Effector memory CD4-positive, alpha-beta T cell (primary cell): ENCODE results near the gene TTI1.
A peak's percentile ranks its signal among the peaks of the same experiment; 100 is the strongest.

Experiments
- DNase-seq, 3 donors: peaks; one replicate each; pipeline ENCODE4 v3.0.0-alpha.2; 2020
- H3K27ac ChIP-seq: 2 replicates; pipeline ENCODE4 v1.7.0; 2013; ENCODE audit warnings: mild to moderate bottlenecking, low read length, moderate library complexity; ENCODE audit not compliant: insufficient read depth, poor library complexity, severe bottlenecking
- H3K27me3 ChIP-seq: replicated peaks from 2 replicates; pipeline ENCODE4 v1.7.0; 2013; ENCODE audit warnings: mild to moderate bottlenecking, low read length; ENCODE audit not compliant: insufficient read depth, control insufficient read depth, poor library complexity, severe bottlenecking
- H3K36me3 ChIP-seq: 2 replicates; pipeline ENCODE4 v1.7.0; 2013; ENCODE audit warnings: mild to moderate bottlenecking, low read length, moderate library complexity; ENCODE audit not compliant: control insufficient read depth, insufficient read depth
- H3K4me1 ChIP-seq: 2 replicates; pipeline ENCODE4 v1.7.0; 2013; ENCODE audit warnings: low read length, mild to moderate bottlenecking; ENCODE audit not compliant: control insufficient read depth, insufficient read depth, poor library complexity, severe bottlenecking
- H3K4me3 ChIP-seq: 2 replicates; pipeline ENCODE4 v1.7.0; 2013; ENCODE audit warnings: low read length, low read depth, mild to moderate bottlenecking; ENCODE audit not compliant: insufficient read depth, poor library complexity, severe bottlenecking
- H3K9me3 ChIP-seq: 2 replicates; pipeline ENCODE4 v1.7.0; 2013; ENCODE audit warnings: mild to moderate bottlenecking, low read length, moderate library complexity; ENCODE audit not compliant: control insufficient read depth

Gene TTI1

DNA sequence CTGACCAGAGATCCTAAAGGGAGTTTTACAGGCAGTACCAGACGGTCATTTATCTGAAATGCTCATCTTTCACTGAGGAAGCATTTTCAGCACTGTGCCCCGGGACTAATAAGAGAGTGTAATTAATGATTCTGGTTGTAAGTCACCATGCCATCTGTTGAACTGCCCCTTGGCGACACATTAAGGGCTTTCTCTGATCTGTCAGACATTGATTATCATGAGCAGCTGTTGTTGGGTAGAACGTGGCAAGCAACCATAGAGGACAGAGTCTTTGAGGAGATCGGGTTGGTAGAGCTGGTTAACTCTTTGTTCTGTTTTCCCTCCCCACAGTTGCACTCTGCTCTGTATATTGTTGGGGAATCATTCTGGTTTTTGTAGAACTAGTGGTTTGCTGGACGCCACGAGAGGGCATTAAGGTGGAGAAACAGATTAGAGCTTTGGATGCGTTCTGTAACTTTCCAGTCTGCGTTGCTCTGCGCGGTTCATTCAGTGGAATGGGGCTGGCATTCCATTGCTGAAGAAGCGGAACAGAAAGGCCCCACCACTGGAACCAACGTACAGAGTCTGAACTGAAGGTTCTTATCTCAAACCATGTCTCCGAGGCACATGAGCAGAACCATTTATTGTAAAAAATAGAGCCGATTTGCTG lies 34.6 kb upstream of the TTI1 start:
- Histone ChIP-seq H3K4me1 (no peaks in the 10 kb centered on the region), H3K36me3 (peaks cover 81% of the 10 kb centered on the region)

DNA sequence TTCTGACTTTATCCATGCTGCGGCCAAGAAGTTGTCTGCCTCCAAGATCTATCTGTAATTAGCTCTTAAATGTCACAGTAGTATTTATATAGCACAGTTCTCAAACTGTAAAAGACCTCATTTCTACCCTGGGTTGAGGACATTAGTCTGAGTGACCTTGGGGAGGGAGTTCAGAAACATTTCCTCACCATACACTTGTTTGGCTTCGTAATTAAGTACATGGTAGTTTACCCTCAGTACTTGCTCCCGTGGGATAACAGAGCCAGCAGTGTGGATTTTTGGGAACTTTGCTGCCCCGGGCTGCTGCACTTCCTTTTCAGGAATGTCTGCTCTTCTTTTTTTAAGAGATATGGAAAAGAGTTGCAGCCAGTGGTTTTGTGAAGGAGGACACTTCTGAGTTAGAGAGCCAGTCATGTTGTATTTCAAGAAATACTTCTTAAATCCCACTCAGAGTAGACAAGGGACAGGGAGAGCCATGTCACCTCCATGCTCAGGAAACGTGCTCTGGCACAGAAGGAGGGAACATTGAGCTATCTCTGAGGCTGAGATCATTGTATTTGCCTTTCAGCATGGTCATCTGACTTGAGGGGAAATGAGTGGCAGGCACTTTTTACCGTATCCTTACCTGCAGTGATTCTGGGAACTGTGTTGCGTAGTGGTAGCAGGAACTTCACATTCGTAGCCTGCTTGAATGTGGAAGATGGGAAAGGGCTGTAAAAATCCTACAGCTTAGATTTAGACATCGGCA lies 33.9 kb upstream of the TTI1 start:
- H3K27ac ChIP-seq, result no peak overlapping the region
- H3K36me3 ChIP-seq, result peaks cover 88% of the 10 kb centered on the region
- no peaks in the 10 kb centered on the region for H3K4me1 ChIP-seq
- no peaks in the 10 kb centered on the region for H3K27me3 ChIP-seq
- H3K4me3 ChIP-seq, result no peak overlapping the region
- H3K9me3 ChIP-seq, result no peaks in the 10 kb centered on the region
- DNase-seq, result no peak

More for the DNA sequence above, 34.6 kb upstream of the TTI1 start:
- no peak overlapping the region for H3K4me3 ChIP-seq
- H3K27me3 ChIP-seq, result no peaks in the 10 kb centered on the region
- H3K27ac ChIP-seq, result no peak overlapping the region
- DNase-seq, result no peak
- H3K9me3 ChIP-seq, result no peaks in the 10 kb centered on the region

DNA sequence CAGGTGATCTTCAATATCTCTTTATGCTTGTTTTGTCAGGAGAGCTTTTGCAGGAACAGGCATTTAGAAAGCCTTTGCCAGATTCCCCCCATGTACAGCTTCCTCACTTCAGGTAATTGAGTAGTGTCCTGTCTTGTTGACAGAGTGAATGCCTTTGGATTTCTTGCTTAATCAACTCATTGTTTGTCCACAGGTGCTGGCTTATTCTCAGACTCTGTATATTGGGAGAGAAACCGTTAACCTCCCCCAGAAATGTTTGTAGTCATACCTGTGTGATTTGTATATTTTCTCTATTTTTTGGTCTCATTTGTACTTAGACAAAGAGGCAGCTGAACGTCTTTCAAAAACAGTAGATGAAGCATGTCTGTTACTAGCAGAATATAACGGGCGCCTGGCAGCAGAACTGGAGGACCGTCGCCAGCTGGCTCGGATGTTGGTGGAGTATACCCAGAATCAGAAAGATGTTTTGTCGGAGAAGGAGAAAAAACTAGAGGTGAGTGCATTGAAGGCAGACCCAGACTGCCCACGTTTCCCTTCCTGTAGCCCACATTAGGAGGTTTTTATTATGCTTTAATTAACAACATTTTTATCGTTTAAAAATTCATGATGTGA lies 32.6 kb upstream of the TTI1 start:
- H3K27ac ChIP-seq, result no peak overlapping the region
- H3K36me3 ChIP-seq, result peaks cover 91% of the 10 kb centered on the region
- no peaks in the 10 kb centered on the region for H3K4me1 ChIP-seq
- no peak for DNase-seq
- H3K9me3 ChIP-seq, result no peaks in the 10 kb centered on the region
- no peaks in the 10 kb centered on the region for H3K27me3 ChIP-seq
- no peak overlapping the region for H3K4me3 ChIP-seq

DNA sequence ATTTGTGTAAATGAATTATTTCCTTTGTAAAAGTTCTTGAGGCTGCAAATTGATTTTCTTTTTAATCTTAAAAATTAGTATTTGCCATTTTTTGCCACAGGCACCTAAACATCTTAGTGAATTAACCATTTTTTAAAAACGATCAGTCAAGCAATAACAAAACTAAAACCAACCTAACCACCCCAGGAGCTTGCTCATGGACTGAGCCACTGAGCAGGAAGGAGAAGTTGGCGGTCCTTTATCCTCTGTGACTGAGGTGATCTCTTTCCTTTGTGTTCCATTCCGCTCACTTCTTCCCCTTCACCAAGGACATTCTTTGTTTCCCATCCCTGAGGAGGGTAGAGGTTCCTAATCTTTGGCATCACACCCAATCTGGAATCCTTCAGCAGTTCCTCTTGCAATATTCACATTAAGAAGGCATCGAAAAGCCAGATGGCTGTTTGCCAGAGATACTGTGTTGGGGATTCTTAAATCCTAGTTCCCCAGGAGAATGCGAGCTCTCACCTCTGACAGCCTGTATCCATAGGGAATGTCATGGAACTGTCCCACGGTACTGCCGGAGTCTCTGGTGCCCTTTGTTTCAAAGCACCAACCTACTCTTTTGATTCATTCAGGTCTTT lies 30.8 kb upstream of the TTI1 start:
- Histone ChIP-seq H3K4me3 (no peak overlapping the region), H3K9me3 (no peaks in the 10 kb centered on the region), H3K36me3 (peaks cover 95% of the 10 kb centered on the region), H3K27ac (no peak overlapping the region), H3K4me1 (no peaks in the 10 kb centered on the region), H3K27me3 (no peaks in the 10 kb centered on the region)
- DNase-seq, result no peak

DNA sequence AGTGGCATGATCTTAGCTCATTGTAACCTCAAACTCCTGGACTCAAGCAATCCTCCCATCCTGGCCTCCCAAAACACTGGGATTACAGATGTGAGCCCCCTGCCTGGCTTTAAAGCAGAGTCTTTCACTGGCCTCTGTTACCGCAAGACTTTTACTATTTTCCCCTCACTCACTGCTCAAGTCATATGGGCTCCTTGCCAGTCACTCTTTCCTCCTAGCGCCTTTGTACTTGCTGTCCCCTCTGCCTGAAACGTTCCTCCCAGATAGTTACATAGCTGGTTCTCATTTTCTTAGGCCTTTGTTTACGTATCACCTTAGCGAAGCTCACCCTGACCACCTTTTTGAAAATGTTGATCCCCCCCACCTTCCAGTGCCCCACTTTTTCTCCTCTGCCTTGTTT lies 29.6 kb upstream of the TTI1 start:
- no peak overlapping the region for H3K27ac ChIP-seq
- H3K4me1 ChIP-seq, result no peaks in the 10 kb centered on the region
- peaks cover 94% of the 10 kb centered on the region for H3K36me3 ChIP-seq
- no peaks in the 10 kb centered on the region for H3K9me3 ChIP-seq
- DNase-seq, result no peak
- H3K27me3 ChIP-seq, result no peaks in the 10 kb centered on the region
- no peak overlapping the region for H3K4me3 ChIP-seq

DNA sequence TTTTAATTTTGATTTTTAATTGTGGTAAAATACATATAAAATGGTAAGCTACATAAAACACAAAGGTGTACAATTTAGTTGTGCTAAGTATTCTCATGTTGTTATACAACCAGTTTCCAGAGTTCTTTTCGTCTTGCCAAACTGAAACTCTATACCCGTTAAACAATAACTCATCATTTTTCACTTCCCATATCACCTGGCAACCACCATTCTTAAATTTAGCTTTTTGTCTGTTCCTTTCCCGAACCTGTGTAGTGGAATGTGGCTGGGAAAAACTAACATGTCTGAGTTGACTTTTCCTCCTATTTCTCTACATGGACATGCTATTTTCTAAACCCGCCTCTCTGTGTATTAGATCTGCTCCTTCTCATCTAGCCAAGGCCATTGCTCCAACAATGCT lies 27.9 kb upstream of the TTI1 start:
- Histone ChIP-seq H3K36me3 (peaks cover 81% of the 10 kb centered on the region), H3K9me3 (no peaks in the 10 kb centered on the region)

DNA sequence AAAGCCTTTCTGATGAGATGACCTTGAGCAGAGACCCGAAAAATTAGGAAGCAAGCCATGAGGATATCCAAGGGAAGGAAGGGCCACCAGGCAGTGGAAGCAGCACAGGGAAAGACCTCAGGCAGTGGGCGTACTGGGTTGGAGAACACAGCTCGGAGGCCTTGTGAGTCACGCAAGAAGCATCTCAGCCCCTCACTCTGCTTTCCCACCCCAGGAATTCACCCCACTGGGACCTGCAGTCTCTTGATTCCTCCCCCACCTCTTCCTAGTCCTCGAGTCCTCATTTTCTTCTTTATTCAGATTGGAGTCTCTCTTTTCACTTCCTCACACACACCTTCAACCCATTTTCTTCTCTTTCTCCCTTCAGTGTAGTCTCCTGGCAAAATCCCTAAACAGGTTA lies 27.3 kb upstream of the TTI1 start:
- H3K4me3 ChIP-seq, result no peak overlapping the region
- no peak for DNase-seq
- H3K9me3 ChIP-seq, result no peaks in the 10 kb centered on the region
- no peaks in the 10 kb centered on the region for H3K27me3 ChIP-seq
- H3K27ac ChIP-seq, result no peak overlapping the region
- H3K4me1 ChIP-seq, result no peaks in the 10 kb centered on the region
- H3K36me3 ChIP-seq, result peaks cover 75% of the 10 kb centered on the region

More for the DNA sequence above, 27.9 kb upstream of the TTI1 start:
- Histone ChIP-seq H3K4me3 (no peak overlapping the region), H3K27me3 (no peaks in the 10 kb centered on the region), H3K27ac (no peak overlapping the region), H3K4me1 (no peaks in the 10 kb centered on the region)
- DNase-seq, result no peak

DNA sequence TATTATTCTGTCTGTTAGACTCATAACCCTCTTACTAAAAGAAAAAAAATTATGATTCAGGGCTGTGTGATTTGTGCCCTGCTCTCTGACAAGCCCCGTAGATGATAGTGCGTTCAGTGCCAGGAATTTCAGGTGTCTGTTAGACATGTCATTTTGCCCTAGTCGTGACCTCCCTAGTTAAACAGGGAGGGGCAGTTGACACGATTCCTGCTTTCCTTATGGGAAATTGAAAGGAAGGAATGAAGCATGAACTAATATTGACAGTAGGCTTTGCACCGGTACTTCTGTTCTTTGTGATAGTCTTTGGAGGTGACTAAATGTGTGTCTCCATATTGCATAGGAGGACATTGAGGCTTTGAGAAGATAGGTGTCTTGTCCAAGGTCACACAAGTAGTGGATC lies 26.6 kb upstream of the TTI1 start:
- H3K4me3 ChIP-seq, result no peak overlapping the region
- no peak overlapping the region for H3K27ac ChIP-seq
- no peaks in the 10 kb centered on the region for H3K9me3 ChIP-seq
- peaks cover 69% of the 10 kb centered on the region for H3K36me3 ChIP-seq
- no peaks in the 10 kb centered on the region for H3K27me3 ChIP-seq
- no peaks in the 10 kb centered on the region for H3K4me1 ChIP-seq
- no peak for DNase-seq

DNA sequence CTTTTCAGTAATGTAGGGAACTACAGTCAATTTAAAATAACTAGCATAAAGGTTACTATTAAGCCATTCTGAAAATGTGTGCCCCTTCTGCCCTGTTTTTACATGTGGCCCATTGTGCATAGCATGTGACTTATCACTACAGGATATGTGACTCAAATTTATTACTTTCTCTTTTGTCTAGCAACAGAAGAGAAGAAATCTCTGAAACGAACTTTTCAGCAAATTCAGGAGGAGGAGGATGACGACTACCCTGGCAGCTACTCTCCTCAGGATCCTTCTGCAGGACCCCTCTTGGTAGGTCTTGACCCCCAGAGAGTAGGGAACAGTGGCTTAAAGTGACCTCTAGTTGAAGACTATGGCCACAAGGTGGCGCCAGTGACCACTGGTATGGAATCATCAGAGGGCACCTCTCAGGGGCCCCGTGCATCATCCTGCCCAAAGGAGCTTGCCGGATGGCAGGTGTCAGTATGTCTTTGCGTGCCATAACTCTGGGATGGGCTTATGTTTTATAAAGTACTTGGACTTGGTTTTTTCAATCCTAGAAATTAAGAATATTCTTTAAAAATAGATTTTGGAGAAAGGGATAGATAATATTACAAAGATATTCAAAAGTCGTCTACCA lies 24.2 kb upstream of the TTI1 start:
- DNase-seq, result peak; percentile 41 to 70 (median 57)
- peaks cover 47% of the 10 kb centered on the region for H3K36me3 ChIP-seq
- H3K9me3 ChIP-seq, result no peaks in the 10 kb centered on the region
- no peak overlapping the region for H3K27ac ChIP-seq
- H3K4me3 ChIP-seq, result no peak overlapping the region
- H3K27me3 ChIP-seq, result no peaks in the 10 kb centered on the region
- no peaks in the 10 kb centered on the region for H3K4me1 ChIP-seq
